CD4-positive, alpha-beta T cell treated with Interleukin-6 at 100 ng/mL for 8 hours (primary cell): ENCODE data around the gene GPATCH2L.

ENCODE experiments used
- DNase-seq: peaks from one replicate; pipeline ENCODE4 v3.0.0-alpha.2; 2020; ENCODE audit warnings: mixed read lengths, low spot score

Gene GPATCH2L

DNA sequence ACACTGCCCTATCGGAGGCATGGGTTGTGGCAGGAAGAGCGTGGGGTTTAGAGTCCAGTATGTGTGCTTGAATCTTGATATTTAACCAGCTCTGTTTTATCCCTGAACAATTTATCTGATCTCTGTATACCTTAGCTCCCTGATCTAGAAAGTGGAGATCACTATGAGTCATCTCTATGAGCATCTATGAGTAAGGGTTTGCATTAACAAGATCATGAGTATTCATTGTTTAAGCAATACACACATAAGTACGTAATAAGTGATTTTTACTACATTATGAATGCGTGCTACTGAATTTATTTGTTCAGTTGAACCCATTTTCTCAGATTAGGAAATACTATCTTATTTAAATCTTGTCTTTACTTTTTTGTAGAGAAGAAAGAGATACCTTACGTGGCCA, 49.4 kb downstream of the GPATCH2L start:
- DNase-seq, result no peak

DNA sequence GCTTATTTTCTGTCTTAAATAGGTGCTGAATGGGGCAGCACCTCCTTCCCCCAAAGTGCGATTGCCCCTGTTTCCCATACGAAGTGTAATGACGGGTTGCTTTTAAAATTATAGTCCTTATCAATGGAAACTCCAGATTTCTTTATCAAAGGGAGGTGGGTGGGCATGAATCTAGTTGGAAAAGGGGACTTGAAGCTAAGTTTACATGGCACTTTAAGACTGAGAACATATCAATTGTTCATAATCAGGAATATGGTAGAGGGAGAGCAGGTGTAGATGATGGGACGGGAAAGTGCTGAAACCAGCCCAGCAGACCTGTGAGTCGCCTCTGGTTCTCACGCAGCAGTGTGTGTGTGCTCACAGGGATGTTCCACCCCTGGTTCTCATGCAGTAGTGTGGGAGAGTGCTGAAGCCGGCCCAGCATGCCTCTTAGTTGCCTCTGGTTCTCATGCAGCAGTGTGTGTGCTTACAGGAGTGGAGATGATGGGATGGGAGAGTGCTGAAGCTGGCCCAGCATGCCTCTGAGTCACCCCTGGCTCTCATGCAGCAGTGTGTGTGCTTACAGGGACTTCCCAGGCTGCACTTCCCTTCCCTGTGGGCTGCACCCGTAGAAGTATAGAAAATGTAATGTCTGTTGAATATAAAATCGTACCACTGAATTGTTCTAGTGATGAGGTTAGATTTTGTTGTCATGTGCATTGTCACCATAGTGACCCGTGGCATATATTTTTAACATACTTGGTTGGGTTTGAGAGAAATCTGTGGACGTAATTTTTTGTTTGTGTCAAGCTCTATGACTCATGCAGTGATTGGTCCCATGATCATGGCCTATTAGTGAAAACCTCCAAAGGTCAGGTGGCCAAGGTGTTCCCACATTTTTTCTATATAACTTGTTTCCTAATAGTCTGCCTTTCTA, 51.6 kb downstream of the GPATCH2L start:
- DNase-seq, result no peak

- DNase-seq, result no peak
Measured at GRCh38 chr14:76204461-76205230, 52.9 kb downstream of the GPATCH2L start.

- DNase-seq, result no peak
Measured at GRCh38 chr14:76205708-76206107, 54.0 kb downstream of the GPATCH2L start.

DNA sequence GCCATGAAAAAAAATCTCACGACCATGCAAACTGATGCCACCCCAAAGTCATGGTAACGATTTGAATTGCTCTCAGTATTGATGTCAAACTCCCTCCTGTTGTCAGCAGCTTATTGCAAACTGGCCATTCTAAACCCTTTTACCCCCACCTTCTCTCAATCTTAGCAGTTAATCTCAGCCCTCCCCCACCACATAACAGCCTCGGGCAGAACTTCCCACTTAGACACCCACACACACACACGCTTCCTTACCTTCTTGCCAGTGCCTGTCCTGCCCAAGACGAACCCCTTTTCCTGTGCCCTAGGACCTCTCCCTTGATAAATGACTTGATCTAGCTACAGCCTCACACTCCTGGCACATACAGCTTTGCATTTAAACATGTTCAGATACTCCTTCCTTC, 56.6 kb downstream of the GPATCH2L start:
- DNase-seq, result no peak

GRCh38 chr14:76212242-76212641, 60.5 kb downstream of the GPATCH2L start:
- no peak for DNase-seq

DNA sequence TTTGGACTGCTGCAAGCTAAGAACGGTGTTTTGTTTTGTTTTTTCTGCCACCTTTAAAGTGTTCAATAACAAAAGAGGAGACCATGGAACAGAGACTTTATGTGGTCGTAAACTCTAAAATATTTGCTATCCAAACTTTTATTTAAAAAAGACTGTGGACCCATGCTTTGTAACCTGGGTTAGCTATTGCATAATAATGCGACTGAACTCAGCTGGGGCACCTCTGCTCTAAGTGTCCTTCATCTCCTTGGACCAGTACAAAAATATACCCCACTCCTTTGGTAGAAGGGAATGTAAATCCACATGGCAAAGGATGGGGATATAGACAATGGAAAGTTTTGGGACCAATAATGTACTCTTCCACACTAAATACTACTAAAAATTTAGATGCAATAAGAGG, 65.5 kb downstream of the GPATCH2L start:
- DNase-seq, result no peak

DNA sequence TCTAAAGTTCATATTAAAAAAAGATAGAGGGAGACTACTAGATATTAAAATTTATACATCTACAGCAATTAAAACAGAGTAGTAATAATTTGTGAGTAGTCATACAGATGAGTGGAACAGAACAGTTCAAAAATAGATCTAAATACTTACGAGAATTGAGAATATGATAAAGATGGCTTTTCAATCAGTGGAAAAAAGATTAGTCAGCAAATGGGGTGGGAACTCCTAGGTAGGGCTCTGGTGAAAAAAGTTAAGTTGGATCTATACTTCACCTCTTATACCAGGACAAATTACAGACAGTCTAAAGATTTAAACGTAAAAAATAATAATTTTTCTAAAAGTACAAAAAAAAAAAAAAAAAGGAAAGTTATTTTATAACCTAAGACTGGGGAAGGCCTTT, 66.9 kb downstream of the GPATCH2L start:
- no peak for DNase-seq

- no peak for DNase-seq
Measured at GRCh38 chr14:76219873-76220272, 68.2 kb downstream of the GPATCH2L start.

- DNase-seq, result no peak
Measured at GRCh38 chr14:76227450-76228050, 75.8 kb downstream of the GPATCH2L start.

- no peak for DNase-seq
Measured at GRCh38 chr14:76228138-76228537, 76.4 kb downstream of the GPATCH2L start.

GRCh38 chr14:76232800-76233199, 81.1 kb downstream of the GPATCH2L start:
- DNase-seq, result no peak

DNA sequence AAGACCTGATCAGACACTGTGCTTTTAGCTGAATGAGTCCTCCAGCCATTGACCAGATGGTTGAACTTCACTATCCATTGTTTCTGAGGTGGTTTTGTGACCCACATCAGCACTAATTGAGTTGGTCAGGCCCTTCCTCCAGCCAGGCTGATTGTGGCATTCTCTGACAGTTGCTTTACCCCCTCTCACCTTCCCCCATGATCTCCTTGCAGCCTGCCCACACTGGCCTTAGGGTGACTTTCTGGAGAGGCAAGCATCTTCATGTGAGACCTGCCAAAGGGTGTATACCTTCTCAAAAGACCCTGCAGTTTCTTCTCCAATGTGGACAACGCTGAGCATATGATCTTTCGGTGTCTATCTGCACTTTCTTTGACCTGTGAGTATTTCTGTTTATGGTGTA, 83.9 kb downstream of the GPATCH2L start:
- DNase-seq, result no peak

DNA sequence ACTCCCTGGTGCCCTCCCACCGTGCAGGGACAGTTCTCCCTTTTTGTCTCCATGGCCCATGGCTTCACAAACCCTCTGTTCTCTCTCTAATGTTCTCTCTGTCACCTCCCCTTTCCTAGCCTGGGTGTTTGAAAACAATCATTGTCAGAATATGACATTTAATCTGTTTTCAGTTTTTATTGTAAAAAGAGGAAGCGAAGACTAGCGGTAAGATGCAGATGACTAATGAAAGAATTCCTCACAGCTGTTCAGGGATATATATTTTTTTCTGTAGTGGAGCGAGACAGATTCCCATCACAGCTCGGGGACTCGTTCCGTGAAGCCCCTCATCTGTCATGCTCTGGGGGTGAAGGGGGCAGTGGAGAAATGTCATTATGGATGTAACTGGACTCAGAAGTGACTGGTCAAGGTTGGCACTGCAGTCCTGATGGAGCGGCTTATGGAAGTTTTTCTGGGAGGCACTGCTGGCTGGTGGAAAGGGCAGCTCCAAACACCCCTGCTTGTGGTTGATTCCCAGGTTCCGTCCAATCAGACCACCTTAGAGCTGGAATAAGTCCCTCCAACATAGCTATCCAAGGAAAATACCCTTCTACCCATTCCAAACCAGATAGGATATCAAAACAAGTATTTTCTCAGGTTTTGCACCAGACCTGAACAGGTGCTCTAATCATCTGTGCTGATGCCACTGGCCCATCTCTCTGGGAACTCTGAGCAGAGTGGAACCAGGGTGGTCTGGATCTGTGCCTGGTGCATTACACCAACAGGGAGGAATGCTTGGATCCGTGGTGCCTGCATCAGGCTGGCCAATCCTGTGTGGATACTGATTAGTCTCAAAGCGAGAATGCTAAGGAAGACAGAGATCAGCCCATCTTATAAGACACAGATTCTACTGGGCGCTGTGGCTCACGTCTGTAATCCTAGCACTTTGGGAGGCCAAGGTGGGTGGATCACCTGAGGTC, 84.7 kb downstream of the GPATCH2L start:
- DNase-seq, result no peak

- no peak for DNase-seq
Measured at GRCh38 chr14:76237349-76237990, 85.7 kb downstream of the GPATCH2L start.

DNA sequence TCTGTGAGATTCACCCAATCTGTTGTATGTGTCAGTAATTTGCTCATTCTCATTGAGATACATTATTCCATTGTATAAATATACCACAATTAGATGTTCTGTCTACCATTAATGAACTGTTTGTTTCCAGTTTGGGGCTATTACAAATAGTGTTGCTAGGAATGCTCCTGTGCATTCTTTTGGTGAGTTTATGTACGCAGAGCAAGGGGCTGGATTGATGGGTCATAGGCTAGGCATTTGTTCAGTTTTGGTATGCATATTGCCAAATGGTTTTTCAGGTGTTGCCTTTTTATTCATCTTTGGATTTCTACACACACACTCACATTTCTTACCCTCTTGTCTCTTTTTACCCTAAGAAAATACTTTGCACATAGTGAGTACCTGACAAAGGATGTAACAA, 93.4 kb downstream of the GPATCH2L start:
- DNase-seq, result no peak

DNA sequence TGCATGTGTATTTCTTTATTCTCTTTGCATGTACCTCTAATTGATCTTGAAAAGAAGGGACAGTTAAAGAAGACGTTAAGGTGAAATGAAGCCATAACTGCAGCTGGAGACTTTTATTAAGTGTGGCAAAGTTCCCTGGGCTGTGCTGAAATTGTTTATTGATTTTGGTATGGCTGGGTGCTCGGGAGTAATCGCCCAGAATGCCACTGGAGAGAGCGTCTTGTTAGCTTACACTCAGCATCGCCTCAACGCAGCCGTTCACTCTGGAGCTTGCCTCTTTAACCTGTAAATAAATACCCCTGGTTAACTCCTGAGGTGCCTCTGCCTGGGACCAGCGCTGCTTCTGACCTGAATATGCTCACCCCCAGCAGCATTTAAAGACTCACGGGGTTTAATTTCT, 98.6 kb downstream of the GPATCH2L start:
- no peak for DNase-seq

DNA sequence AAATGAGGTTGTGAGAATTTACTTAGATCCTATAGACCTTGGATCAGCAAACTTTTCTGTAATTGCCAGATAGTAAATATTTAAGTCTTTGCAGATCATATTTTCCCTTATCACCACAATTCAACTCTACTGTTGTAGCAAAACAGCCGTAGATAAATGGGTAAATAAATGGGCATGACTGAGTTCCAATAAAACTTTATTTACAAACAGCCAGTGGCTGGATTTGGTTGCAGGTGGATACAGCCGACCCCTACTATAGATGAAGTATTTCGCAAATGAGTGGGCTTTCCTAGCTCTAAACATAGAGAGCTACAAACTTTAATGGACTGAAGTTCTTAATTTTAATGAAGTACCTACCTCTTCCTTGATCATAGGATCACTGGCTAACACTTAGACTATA, 100.7 kb downstream of the GPATCH2L start:
- no peak for DNase-seq

DNA sequence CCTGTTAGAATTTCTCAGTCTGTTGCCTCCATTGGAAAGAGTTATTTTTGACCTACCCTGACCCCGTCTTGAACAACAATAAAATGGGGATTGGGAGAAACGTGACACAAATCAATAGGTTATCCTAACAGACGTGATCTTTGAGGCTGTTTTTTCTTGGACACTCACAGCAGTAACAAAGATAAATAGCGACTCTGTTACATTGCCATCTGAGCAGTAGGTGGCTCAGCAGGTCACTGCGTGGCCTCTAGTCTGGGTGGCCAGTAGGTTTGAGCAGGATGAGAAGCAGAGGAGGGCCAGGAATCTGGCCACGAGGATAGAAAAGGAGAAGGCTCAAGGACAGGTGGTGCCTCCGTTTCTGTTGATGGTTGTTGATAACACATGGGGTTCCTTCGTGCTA, 101.4 kb downstream of the GPATCH2L start:
- no peak for DNase-seq

- no peak for DNase-seq
Measured at GRCh38 chr14:76256545-76256944, 104.8 kb downstream of the GPATCH2L start.

GRCh38 chr14:76257111-76257803, 105.5 kb downstream of the GPATCH2L start:
- DNase-seq, result no peak
